Measurements from ENCODE around the gene KLHL41.

KLHL41 gene

DNA sequence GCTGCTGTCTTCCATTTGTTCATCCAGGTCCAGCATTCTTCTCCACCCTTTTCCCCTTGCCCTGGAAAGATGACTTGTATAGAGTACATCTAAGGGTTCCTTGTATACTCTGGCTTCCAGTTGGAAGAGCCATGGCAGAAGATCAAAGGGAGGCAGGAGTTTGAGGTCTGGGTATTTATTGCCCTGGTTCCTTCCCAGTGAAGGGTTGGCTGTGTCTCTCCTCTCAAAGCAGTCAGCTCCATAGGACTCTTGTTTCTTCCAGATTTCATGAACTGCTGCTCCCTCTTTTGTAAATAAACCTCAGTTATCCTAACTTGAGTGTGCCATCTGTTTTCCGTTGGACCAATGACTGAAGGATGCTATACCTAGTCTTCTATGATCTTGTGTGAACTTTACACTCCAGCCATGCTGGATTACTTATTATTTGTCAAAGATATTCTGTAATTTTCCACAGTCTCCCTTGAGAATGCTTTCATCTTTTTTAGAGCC lies 23.8 kb upstream of the KLHL41 start:
- no peaks in the 10 kb centered on the region for H3K27me3 ChIP-seq (ENCODE audit: insufficient read depth, poor library complexity, severe bottlenecking)
- DNase-seq (ENCODE audit: low read depth in 1 of 2, low spot score in 1 of 2): no peak
- no peak overlapping the region for H3K27ac ChIP-seq (replicated peaks)
- H3K4me3 ChIP-seq (replicated peaks; ENCODE audit: insufficient read depth, low read length): no peak overlapping the region
- TF ChIP-seq REST (IDR thresholded peaks at IDR 0.05; ENCODE audit: insufficient replicate concordance, low read depth): no peak
- TF ChIP-seq POLR2AphosphoS5 (IDR thresholded peaks at IDR 0.05; ENCODE audit: low read depth): no peak
- TF ChIP-seq GABPA (IDR thresholded peaks at IDR 0.05; ENCODE audit: low read depth): no peak
- TF ChIP-seq SPI1 (IDR thresholded peaks at IDR 0.05; ENCODE audit: borderline replicate concordance, low read depth): no peak
- no peak for TF ChIP-seq CTCF (IDR thresholded peaks at IDR 0.05; ENCODE audit: insufficient read depth, low read length)

- H3K27me3 ChIP-seq (ENCODE audit: insufficient read depth, poor library complexity, severe bottlenecking): no peaks in the 10 kb centered on the region
- no peak for TF ChIP-seq GABPA (IDR thresholded peaks at IDR 0.05; ENCODE audit: low read depth)
- no peak for TF ChIP-seq SPI1 (IDR thresholded peaks at IDR 0.05; ENCODE audit: borderline replicate concordance, low read depth)
- no peak for TF ChIP-seq POLR2AphosphoS5 (IDR thresholded peaks at IDR 0.05; ENCODE audit: low read depth)
- TF ChIP-seq REST (IDR thresholded peaks at IDR 0.05; ENCODE audit: insufficient replicate concordance, low read depth): no peak
- TF ChIP-seq CTCF (IDR thresholded peaks at IDR 0.05; ENCODE audit: insufficient read depth, low read length): no peak
- H3K4me3 ChIP-seq (replicated peaks; ENCODE audit: insufficient read depth, low read length): no peak overlapping the region
- H3K27ac ChIP-seq (replicated peaks): no peak overlapping the region
- DNase-seq (ENCODE audit: low read depth in 1 of 2, low spot score in 1 of 2): no peak
Measured at GRCh38 chr2:169486487-169486886, 23.0 kb upstream of the KLHL41 start.

- H3K27me3 ChIP-seq (ENCODE audit: insufficient read depth, poor library complexity, severe bottlenecking): no peaks in the 10 kb centered on the region
- no peak overlapping the region for H3K27ac ChIP-seq (replicated peaks)
- no peak for DNase-seq (ENCODE audit: low read depth in 1 of 2, low spot score in 1 of 2)
- TF ChIP-seq GABPA (IDR thresholded peaks at IDR 0.05; ENCODE audit: low read depth): no peak
- TF ChIP-seq REST (IDR thresholded peaks at IDR 0.05; ENCODE audit: insufficient replicate concordance, low read depth): no peak
- no peak for TF ChIP-seq CTCF (IDR thresholded peaks at IDR 0.05; ENCODE audit: insufficient read depth, low read length)
- TF ChIP-seq POLR2AphosphoS5 (IDR thresholded peaks at IDR 0.05; ENCODE audit: low read depth): no peak
- no peak for TF ChIP-seq SPI1 (IDR thresholded peaks at IDR 0.05; ENCODE audit: borderline replicate concordance, low read depth)
- no peak overlapping the region for H3K4me3 ChIP-seq (replicated peaks; ENCODE audit: insufficient read depth, low read length)
Measured at GRCh38 chr2:169490834-169491233, 18.7 kb upstream of the KLHL41 start.
